ENCODE results near the gene CFAP410.

DNA sequence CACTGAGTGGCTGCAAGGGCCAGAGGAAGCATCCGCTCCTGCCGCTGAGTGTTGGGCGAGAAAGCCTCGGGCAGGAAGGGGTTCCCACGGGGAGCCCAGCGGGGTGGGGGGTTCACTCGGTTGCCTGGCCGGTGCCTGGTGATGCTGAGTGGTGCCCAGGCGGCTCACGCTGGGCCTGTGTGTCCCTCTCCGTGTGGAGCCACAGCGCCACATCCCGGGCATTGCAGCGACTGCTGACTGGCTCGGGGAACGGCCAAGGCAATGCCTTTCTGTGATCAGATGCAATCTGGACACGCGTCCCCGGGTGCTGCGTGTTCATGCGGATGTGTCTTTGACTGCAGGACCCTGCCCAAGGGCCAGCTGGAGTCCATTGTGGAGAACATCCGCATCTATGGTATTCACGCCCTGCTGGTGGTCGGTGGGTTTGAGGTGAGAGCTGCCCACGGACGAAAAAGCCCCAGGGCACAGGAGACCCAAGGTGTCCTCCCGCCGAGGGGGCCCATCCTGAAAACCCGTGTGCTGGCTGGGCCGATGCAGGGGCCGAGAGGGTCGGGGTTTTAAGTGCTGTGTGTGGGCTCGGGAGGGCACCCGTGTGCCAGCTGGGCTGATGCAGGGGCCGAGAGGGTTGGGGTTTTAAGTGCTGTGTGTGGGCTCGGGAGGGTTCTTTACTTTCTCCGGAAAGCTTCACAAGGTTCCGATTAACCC, 16.4 kb downstream of the CFAP410 start:
- TF ChIP-seq CTCF (conservative IDR thresholded peaks at IDR 0.05 in 1 of 2, IDR thresholded peaks at IDR 0.05 in 1 of 2; ENCODE audit: extremely low read depth in 1 of 2, insufficient read depth in 1 of 2, low read depth in 1 of 2, low read length in 2 of 2) = no peak
- TF ChIP-seq EZH2 (IDR thresholded peaks at IDR 0.05; ENCODE audit: borderline replicate concordance, low read length) = no peak
